Neural crest cell (in vitro differentiated cells): ENCODE measurements around the gene APBA2. TPM values are rescaled to one million over a fixed set of nuclear protein-coding genes. Genes with fewer than 3 reads are reported as not detected.

Source experiments
- DNase-seq: peaks from one replicate; pipeline ENCODE4 v3.0.0; 2021; ENCODE audit warnings: low read depth, mixed read lengths, low spot score
- H3K27ac Mint-ChIP-seq: one replicate; pipeline ENCODE4 v1.8.0; 2021; ENCODE audit warnings: mild to moderate bottlenecking, mixed read lengths; ENCODE audit not compliant: unreplicated experiment
- H3K27me3 Mint-ChIP-seq: 2 replicates; pipeline ENCODE4 v1.8.0; 2021; ENCODE audit warnings: low read depth, mild to moderate bottlenecking, mixed read lengths
- H3K36me3 Mint-ChIP-seq: 2 replicates; pipeline ENCODE4 v1.8.0; 2021; ENCODE audit warnings: low read depth, mild to moderate bottlenecking, mixed read lengths
- H3K4me1 Mint-ChIP-seq: 2 replicates; pipeline ENCODE4 v1.8.0; 2021; ENCODE audit warnings: mixed read lengths
- H3K4me3 Mint-ChIP-seq: one replicate; pipeline ENCODE4 v1.8.0; 2021; ENCODE audit warnings: mild to moderate bottlenecking, mixed read lengths
- H3K9me3 Mint-ChIP-seq: 2 replicates; pipeline ENCODE4 v1.8.0; 2021; ENCODE audit warnings: mixed read lengths
- total RNA-seq: library from RNA; stranded (reverse); gene quantifications from 2 replicates; pipeline ENCODE4 v1.2.1, GENCODE V29; 2021
- TF ChIP-seq, protein P1 (sequence below): fragments of 200-600 bp; sonication (generic); conservative IDR thresholded peaks from 2 replicates; pipeline ENCODE4 v1.5.0; 2021; ENCODE audit warnings: antibody characterized with exemption, mild to moderate bottlenecking

Gene APBA2
- total RNA-seq, 1 donor from 2014 or later = 79.9 TPM

DNA sequence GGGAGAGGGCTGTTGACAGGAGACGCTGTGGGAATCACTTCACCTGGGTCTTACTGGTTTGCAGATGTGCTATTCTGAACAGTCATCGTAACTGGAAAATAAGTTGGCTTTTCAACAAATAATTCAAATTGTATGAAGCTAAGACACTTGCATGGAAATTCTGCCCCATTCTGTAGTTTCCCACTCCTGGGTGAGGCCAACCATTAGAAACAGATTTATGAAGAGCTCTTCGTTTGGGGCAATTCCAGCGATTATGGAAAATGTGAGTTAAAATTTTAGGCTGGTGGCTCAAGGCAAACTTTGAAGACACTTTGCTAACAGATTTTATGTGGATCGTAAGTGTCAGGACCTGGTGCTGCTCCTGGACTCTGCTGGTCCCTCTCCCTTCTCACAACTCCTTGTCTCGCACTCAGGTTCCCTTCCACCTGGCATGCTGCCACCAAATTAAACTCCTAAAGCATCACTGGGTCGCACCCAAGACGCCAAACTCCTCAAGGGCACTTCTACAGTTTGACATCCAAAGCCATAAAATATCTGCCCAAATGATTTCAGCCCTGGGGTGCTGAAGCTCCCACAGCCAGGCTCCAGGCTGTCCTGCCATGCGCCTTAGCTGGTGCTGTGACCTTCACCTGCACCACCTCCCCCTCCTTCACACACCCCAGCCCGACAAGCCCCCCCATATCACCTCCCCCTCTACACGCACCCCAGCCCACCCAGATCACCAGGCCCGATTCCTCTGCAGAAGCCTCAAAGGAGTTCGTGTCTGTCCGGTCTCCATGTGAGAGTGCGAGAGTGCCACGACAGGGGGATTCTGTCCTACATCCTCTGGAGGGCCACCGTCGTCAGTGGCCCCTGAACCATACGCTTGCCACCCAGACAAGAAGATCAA is 245.4 kb downstream of the APBA2 start:
- peaks cover 21% of the 10 kb centered on the region for H3K4me1 Mint-ChIP-seq
- TF ChIP-seq, protein P1, sequence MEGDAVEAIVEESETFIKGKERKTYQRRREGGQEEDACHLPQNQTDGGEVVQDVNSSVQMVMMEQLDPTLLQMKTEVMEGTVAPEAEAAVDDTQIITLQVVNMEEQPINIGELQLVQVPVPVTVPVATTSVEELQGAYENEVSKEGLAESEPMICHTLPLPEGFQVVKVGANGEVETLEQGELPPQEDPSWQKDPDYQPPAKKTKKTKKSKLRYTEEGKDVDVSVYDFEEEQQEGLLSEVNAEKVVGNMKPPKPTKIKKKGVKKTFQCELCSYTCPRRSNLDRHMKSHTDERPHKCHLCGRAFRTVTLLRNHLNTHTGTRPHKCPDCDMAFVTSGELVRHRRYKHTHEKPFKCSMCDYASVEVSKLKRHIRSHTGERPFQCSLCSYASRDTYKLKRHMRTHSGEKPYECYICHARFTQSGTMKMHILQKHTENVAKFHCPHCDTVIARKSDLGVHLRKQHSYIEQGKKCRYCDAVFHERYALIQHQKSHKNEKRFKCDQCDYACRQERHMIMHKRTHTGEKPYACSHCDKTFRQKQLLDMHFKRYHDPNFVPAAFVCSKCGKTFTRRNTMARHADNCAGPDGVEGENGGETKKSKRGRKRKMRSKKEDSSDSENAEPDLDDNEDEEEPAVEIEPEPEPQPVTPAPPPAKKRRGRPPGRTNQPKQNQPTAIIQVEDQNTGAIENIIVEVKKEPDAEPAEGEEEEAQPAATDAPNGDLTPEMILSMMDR = no peak
- no peaks in the 10 kb centered on the region for H3K36me3 Mint-ChIP-seq
- H3K27ac Mint-ChIP-seq = no peak overlapping the region
- DNase-seq = no peak
- no peak overlapping the region for H3K4me3 Mint-ChIP-seq
- peaks cover 11% of the 10 kb centered on the region for H3K27me3 Mint-ChIP-seq
- no peaks in the 10 kb centered on the region for H3K9me3 Mint-ChIP-seq

DNA sequence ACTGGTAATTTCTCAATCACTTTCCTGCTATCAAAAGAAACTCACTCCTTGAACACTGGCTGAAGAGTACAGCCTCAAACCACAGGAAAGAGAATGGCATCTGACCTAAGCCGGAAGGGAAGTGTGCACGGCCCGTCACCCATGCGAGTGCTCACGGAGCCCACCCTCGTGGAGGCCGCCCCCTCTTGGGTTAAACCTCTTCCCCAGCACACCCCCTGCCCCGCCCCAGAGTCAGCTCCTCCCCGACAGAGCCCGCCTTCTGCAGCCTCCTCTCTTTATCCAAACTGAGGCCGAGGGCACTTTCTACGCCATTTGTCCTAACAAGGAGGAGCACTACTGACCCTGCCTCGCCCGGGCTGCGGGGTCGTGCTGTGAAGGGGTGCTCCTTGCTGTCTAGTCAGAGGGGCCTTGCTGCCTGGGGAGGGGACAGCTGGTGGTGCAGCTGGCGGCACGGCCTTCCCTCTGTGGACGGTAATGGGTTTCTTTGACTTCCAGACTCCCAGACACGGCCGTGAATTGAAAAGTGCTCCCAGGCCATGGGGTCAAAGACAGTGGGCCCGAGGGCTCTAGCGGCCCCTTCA is 246.2 kb downstream of the APBA2 start:
- no peak for DNase-seq
- Mint-ChIP-seq H3K27ac (no peak overlapping the region), H3K27me3 (peaks cover 11% of the 10 kb centered on the region), H3K4me3 (no peak overlapping the region), H3K36me3 (no peaks in the 10 kb centered on the region), H3K4me1 (peaks cover 21% of the 10 kb centered on the region), H3K9me3 (no peaks in the 10 kb centered on the region)
- TF ChIP-seq, protein P1 = no peak

DNA sequence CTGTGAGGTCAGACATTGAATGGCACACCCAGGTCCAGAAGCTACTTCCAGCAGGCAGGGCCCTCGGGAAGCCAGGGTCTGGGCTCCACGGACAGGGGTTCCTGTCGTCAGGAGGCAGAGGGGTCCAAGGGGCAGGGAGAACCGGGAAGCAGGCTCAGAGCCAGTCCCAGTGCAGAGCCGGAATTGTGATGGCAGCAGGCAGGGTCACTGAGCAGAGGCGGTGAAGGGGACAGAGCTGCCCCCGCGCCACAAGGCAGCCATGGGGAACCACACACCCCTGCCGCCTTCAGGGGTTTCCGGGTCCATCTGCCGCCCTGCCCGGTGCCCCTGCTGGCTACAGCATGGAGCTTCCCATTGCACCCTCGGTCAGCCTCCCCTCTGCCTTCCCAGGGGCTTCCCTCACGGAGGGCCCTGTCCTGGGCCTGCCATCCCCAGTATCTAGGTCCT is 247.0 kb downstream of the APBA2 start:
- no peak for DNase-seq
- peaks cover 11% of the 10 kb centered on the region for H3K27me3 Mint-ChIP-seq

DNA sequence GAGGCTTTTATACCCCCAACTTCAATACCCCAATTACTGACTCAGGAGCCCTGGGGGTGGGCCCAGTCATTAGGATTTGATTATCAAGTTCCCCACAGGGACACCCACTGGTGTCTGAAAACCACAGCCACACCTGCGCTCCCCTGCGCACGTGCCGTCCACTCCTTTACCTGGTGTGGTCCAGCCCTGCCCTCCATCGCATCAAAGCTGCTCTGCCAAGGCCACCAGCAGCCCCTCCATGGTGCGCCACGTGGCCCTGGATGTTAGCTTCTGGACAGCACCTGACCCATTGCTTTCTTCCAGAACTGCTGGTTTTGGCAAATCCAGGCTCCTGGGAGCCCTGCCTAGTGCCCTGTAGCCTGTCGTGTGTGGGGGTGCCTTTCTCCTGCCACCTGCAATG is 247.5 kb downstream of the APBA2 start:
- H3K36me3 Mint-ChIP-seq = no peaks in the 10 kb centered on the region
- TF ChIP-seq, protein P1 = no peak
- peak overlapping the region; percentile 71 for H3K27ac Mint-ChIP-seq
- H3K9me3 Mint-ChIP-seq = no peaks in the 10 kb centered on the region
- DNase-seq = no peak
- no peak overlapping the region for H3K4me3 Mint-ChIP-seq
- H3K27me3 Mint-ChIP-seq = peaks cover 11% of the 10 kb centered on the region
- peaks cover 16% of the 10 kb centered on the region for H3K4me1 Mint-ChIP-seq

More for the DNA sequence above, 247.0 kb downstream of the APBA2 start:
- Mint-ChIP-seq H3K4me3 (no peak overlapping the region), H3K9me3 (no peaks in the 10 kb centered on the region), H3K4me1 (peaks cover 21% of the 10 kb centered on the region), H3K27ac (no peak overlapping the region), H3K36me3 (no peaks in the 10 kb centered on the region)
- TF ChIP-seq, protein P1 = no peak

DNA sequence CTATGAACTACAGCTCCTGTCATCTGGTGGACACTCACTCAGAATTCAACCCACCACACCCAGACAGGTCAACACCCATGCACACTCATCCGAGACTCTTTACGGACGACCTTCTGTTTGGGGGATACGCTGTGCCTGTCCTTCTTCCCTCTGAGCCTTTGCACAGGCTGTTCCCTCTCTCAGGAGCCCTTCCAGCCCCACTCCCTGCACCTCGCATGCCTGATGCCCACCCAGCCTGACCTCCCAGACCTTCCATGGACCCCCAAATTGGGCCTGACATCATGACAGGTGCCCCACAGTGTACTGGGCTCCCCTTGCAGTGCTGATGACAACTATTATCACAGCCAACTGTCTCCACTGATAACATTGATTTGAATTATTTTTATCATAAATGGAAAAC is 248.0 kb downstream of the APBA2 start:
- H3K36me3 Mint-ChIP-seq = no peaks in the 10 kb centered on the region
- no peak overlapping the region for H3K4me3 Mint-ChIP-seq
- no peaks in the 10 kb centered on the region for H3K9me3 Mint-ChIP-seq
- H3K27ac Mint-ChIP-seq = no peak overlapping the region
- TF ChIP-seq, protein P1 = no peak
- peaks cover 11% of the 10 kb centered on the region for H3K27me3 Mint-ChIP-seq
- peaks cover 18% of the 10 kb centered on the region for H3K4me1 Mint-ChIP-seq
- DNase-seq = no peak
